Epithelial cell of alveolus of lung (primary cell): Measurements from ENCODE around the gene FGF8. TPM values are rescaled to one million over a fixed set of nuclear protein-coding genes. Genes with fewer than 3 reads are reported as not detected.

ENCODE experiments used
- total RNA-seq: library from RNA; depleted of rRNA; stranded (reverse); fragments of >200 nt; gene quantifications from 2 replicates; pipeline ENCODE4 v1.2.1, GENCODE V29; 2015

The FGF8 gene
- total RNA-seq, result not detected in 2 replicates

GRCh38 chr10:101775273-101776160, at the start of gene FGF8:
FGF8 (minus strand) TSS chr10:101776114; CDS start chr10:101775900, 214 bp downstream.

GRCh38 chr10:101818119-101818871, 42.4 kb upstream of the FGF8 start, which contains the start of gene OGA:
OGA (minus strand) TSS chr10:101818444; CDS start chr10:101818022, 422 bp downstream.

GRCh38 chr10:101782811-101783735, 7.2 kb upstream of the FGF8 start, which contains the start of gene NPM3:
NPM3 (minus strand) TSS chr10:101783446; CDS start chr10:101783390, 56 bp downstream.

Other genes starting within 250 kb of the FGF8 start
- gene POLL, start 187.9 kb downstream of the FGF8 start, total RNA-seq, result 16.0 and 31.5 TPM in 2 replicates
- gene DPCD, start 187.8 kb downstream of the FGF8 start, total RNA-seq, result 36.3 and 40.8 TPM in 2 replicates
- 13.6 and 20.3 TPM in 2 replicates for gene FBXW4, start 80.9 kb downstream of the FGF8 start, total RNA-seq
- 51.5 and 124 TPM in 2 replicates for gene NPM3, start 7.3 kb upstream of the FGF8 start, total RNA-seq
- 48.2 and 91.0 TPM in 2 replicates for gene OGA, start 42.3 kb upstream of the FGF8 start, total RNA-seq
- gene KCNIP2, start 67.7 kb upstream of the FGF8 start, total RNA-seq, result 0.13 and 3.6 TPM in 2 replicates